Fibroblast of the aortic adventitia (primary cell): ENCODE data around the gene KRT222. TPM values are rescaled to one million over a fixed set of nuclear protein-coding genes. Genes with fewer than 3 reads are reported as not detected.

ENCODE experiments used
- DNase-seq: peaks from one replicate; pipeline ENCODE4 v3.0.0-alpha.2; 2010; ENCODE audit warnings: low read depth
- H3K4me3 ChIP-seq: 2 replicates; pipeline ENCODE4 v1.5.1; 2011; ENCODE audit warnings: low read depth, mild to moderate bottlenecking, control low read depth, low read length, moderate library complexity
- total RNA-seq: library from RNA; depleted of rRNA; stranded (reverse); fragments of >200 nt; gene quantifications from 2 replicates; pipeline ENCODE4 v1.2.3, GENCODE V29; 2012; ENCODE audit warnings: low replicate concordance
- TF ChIP-seq, protein P1 (sequence below): IDR thresholded peaks from 2 replicates; pipeline ENCODE4 v1.5.1; 2011; ENCODE audit warnings: mild to moderate bottlenecking, low read length, control low read depth, inconsistent platforms; ENCODE audit not compliant: insufficient read depth

Gene KRT222
- total RNA-seq, 1 donor: not detected

DNA sequence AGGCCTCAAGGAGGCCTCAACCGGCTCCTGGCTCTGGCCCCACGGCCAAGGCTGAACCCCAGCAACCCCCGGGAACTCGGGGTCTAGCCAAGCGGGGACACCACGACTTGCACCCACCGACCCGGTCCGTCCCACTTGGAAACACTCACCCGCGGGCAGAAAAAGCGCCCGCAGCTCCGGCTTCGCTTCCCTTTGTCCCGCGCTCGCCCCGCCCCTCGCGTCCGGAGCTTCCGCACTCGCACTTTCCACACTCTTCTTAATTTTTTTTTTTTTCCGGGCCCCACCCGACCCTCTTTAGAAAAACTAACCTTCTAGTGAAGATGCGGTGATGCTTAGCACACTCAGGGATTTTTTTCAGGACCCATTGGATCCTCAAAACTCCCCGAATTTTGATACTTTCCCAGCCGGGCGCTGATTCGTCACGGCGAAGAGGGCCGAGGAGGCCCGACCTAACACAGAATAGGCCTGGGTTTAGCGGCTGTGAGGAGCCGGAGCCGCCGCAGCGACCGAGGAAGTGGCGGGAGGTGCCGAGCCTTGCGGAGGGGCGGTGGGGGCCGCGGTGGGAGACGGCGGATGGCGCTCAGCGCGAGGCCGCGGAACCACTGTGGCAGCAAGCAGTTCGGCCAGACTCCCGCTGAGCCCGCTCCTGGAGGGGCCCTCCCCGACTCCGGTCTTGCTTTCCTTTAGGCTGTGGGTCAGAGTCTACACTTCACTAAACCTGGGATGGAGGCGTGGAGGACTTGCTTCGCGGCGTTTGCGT, 17.2 kb downstream of the KRT222 start, which contains the start of gene SMARCE1:
TSS of gene SMARCE1 (minus strand) at position 195 of the 760 bp plus-strand sequence. CDS start 2,016 bp downstream, outside the sequence.
- TF ChIP-seq, protein P1, sequence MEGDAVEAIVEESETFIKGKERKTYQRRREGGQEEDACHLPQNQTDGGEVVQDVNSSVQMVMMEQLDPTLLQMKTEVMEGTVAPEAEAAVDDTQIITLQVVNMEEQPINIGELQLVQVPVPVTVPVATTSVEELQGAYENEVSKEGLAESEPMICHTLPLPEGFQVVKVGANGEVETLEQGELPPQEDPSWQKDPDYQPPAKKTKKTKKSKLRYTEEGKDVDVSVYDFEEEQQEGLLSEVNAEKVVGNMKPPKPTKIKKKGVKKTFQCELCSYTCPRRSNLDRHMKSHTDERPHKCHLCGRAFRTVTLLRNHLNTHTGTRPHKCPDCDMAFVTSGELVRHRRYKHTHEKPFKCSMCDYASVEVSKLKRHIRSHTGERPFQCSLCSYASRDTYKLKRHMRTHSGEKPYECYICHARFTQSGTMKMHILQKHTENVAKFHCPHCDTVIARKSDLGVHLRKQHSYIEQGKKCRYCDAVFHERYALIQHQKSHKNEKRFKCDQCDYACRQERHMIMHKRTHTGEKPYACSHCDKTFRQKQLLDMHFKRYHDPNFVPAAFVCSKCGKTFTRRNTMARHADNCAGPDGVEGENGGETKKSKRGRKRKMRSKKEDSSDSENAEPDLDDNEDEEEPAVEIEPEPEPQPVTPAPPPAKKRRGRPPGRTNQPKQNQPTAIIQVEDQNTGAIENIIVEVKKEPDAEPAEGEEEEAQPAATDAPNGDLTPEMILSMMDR: no peak
- peak; percentile 78 for DNase-seq
- H3K4me3 ChIP-seq: peak within 1 kb of the TSS; percentile 94

DNA sequence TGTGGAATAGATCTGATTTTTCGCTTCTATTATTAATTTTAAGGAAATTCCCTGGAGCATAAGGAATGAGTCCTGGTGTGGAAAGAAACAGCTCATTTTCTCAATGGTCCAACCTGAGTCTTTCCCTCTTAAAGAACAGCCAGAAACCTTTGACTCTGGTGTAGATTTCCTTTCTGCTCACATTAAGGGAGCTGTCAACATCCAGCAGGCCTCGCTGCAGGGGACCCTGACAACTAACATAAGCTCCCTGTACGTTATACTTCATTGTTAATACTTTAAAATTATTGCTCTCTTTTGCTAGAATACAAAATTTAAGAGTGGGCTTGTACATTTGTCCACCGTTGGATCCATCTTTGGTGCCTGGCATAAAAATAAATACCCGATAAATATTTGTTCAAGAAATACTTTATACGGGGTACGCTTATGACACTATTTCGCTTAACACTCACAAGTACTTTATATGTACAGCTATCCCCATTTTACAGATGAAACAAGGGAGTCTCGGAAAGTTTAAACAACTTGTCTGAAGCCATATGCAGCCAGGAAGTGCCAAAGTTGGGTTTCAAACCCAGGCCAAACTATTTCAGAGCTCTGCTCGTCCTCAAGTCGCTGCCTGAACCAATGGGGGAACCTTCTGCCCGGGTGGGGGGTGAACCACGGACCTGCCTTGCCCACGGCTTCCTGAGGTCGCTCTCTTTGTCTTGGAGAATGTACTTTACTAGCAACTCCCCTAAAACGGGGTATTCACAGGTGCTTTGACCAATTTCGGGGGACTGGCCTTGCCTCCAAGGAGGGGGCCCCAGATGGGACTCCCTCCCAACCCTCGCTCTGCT, 18.0 kb downstream of the KRT222 start:
- TF ChIP-seq, protein P1: no peak
- DNase-seq: peak; percentile 8
- H3K4me3 ChIP-seq: peak overlapping the region; percentile 94

DNA sequence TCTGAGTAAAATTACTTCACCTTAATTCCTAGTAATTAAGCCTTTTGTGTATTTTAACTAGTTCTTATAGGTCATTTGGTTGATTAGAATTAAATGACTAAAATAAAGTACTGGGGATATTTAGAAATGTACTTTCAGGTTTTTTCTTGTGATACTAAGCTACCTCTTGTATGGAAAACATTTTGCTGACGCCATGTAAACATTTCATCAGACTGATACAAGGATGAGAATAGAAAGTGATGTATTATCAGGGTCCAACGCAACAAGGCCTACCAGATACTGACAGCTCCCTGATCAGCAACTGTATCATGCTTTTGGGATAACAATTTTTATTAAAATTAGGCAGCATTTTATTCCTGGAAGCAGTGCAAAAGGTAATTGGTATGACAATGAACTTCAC, 19.0 kb downstream of the KRT222 start:
- no peak for DNase-seq
- TF ChIP-seq, protein P1: no peak
- peak overlapping the region; percentile 0 for H3K4me3 ChIP-seq

DNA sequence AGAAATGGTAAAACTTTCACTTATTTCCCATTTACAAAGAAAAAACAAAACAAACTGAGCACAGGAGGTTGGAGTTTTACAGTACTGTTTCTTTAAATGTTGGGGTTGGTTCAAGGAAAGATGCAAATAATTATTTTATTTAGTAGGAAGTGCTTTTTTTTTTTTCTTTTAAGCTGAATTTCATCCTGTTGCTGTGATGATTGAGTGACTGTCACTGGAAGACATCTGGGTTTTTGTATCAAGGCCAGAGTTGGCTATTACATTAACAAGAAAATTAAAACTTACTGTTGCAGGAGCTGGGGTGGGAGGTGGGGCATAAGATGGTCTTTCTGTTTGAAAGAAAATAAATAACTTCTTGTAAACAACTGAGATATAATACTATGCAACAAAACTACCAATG, 19.7 kb downstream of the KRT222 start:
- no peak for DNase-seq
- TF ChIP-seq, protein P1: no peak
- no peak overlapping the region for H3K4me3 ChIP-seq

DNA sequence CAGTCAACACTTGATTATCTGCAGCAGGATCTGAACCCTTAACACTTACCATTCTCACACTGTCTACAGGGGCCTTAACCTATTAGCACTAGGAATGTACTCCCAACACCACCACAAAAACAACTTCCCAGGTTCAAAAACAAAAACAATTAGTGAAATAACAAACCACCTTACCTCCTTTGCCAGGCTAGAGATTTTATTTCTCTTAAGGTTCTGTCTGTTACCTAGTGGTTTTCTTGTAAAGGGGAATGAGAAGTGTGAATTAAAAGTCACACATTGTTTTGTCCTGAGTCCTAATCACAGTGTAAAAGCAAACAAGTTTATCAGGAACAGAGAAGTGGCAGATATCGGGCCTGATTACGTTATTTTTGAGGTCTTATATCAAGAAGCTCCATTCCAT, 27.0 kb downstream of the KRT222 start:
- H3K4me3 ChIP-seq: no peak overlapping the region
- no peak for DNase-seq
- TF ChIP-seq, protein P1: no peak

DNA sequence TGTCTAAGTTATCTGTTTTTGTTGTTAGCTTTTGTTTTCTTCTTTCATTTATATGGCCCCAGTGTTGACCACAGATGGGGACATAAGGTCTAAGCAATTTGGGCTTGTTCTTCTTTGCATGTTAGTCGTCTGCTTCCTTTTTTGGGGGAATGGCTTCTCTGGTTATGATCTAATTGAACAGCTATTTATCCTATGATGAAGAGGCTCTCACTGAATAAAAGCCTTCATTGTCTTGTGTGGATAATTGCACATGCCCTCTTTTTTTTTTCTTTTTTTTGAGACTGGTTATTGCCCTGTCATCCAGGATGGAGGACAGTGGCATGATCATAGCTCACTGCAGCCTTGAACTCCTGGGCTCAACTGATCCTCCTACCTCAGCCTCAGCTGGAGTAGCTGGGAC, 31.1 kb downstream of the KRT222 start:
- TF ChIP-seq, protein P1: no peak
- no peak for DNase-seq
- no peak overlapping the region for H3K4me3 ChIP-seq
